GM12875 (cell line): ENCODE measurements around the gene SLIT3.

Source experiments
- H3K4me3 ChIP-seq: one replicate; pipeline ENCODE4 v1.5.1; 2011; ENCODE audit warnings: low read depth, low read length, control low read depth
- TF ChIP-seq, protein P1 (sequence below): IDR thresholded peaks from 2 replicates; pipeline ENCODE4 v1.5.1; 2011; ENCODE audit warnings: low read depth, mild to moderate bottlenecking, control low read depth, inconsistent platforms, low read length, moderate library complexity, borderline replicate concordance; ENCODE audit not compliant: insufficient read depth

Gene SLIT3

DNA sequence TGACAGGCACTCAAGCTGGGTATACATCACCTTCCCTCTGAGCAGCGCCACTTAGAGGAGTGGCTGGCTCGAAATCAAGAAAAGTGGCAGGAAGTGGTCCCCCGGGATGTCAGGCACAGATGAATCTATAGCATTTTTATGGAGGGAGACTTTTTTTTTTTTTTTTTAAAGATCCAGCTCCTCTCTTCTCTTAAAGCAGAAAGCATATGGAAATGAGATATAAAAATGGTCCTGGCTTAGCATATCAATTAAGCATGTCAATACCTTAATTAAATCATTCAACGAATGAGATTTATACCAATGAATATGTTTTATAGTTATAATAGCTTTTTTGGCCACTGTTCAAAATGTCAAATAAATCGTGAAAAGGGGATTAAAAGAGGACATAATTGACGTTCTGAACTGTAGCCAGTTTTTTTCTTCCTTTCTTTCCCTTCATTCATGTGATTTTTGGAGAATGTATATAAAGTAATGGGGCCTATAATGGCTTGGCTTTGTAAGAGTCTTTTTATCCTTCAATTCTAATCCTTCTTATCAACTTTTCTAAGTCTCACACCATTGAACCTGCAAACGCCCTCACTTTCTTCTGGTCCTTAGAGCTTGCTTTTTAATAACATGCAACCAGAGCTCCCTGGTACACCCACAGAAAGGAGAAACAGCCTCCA is 402.6 kb downstream of the SLIT3 start:
- no peak overlapping the region for H3K4me3 ChIP-seq
- TF ChIP-seq, protein P1, sequence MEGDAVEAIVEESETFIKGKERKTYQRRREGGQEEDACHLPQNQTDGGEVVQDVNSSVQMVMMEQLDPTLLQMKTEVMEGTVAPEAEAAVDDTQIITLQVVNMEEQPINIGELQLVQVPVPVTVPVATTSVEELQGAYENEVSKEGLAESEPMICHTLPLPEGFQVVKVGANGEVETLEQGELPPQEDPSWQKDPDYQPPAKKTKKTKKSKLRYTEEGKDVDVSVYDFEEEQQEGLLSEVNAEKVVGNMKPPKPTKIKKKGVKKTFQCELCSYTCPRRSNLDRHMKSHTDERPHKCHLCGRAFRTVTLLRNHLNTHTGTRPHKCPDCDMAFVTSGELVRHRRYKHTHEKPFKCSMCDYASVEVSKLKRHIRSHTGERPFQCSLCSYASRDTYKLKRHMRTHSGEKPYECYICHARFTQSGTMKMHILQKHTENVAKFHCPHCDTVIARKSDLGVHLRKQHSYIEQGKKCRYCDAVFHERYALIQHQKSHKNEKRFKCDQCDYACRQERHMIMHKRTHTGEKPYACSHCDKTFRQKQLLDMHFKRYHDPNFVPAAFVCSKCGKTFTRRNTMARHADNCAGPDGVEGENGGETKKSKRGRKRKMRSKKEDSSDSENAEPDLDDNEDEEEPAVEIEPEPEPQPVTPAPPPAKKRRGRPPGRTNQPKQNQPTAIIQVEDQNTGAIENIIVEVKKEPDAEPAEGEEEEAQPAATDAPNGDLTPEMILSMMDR: no peak

DNA sequence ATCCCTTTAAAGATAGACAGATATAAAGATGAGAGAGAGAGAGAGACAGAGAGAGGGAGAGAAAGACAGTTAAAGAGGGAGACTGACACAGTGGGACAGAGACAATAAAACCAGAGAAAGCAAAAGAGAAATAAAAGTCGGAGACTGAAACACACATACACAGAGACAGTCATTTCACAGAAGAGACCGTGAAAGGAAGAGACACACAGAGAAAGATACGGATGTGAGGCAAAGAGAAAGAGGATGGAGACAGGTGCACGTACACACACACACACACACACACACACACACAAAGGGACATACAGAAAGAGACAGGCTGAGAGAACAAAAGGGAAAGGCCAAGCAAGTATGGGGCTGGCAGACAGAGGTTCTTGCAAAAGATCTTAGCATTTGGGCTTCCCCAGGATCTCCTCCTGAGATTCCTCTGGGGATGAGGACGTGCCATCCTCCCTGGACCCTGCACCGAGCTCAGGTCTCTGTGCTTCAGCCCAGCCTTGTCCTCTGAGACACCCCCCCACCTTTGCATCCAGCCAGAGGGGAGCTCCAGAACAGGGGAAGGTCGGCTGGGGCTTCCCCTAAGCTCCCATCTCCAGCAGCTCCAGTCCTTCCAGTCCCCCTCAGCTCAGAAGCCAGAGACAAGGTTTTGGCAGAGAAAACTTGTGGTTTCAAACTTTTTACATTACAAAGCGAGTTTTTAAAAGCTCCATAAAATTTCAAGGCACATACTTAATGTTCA is 403.4 kb downstream of the SLIT3 start:
- no peak overlapping the region for H3K4me3 ChIP-seq
- TF ChIP-seq, protein P1: no peak

DNA sequence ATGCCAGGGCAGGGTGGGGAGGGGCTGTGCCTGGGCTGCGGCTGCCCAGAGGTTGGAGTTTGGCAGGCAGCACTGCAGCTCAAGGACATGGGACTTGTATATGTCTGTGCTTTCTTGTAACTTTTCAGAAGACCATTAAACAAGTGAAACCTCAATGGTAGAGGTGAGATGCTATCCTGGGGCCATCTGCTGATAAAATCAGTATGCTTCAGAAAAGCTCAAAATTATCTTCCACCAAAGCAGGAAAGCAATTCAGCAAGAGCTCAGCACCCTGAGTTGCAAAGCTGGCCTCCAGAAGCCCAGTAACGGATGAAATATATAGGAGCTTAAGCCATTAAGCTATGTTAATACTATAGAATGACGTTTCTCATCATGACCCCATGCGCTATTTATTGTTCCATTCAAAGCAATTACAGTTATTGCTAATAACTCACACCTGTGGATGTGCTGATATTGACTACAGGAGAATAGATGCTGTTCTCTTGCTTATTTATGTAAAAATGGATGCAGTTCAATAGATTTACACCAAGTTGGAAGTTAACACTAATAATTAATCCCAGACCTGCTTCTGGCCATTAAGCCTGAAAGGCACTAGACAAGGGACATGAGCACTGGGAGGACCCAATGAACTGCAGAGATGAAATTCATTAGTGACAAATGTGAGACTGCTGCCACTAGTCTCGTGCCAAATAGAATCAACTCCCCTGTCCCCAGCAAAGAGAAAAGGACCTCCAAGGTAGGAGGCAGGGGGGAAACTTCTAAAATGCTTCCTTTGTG is 405.5 kb downstream of the SLIT3 start:
- no peak overlapping the region for H3K4me3 ChIP-seq
- TF ChIP-seq, protein P1: no peak

DNA sequence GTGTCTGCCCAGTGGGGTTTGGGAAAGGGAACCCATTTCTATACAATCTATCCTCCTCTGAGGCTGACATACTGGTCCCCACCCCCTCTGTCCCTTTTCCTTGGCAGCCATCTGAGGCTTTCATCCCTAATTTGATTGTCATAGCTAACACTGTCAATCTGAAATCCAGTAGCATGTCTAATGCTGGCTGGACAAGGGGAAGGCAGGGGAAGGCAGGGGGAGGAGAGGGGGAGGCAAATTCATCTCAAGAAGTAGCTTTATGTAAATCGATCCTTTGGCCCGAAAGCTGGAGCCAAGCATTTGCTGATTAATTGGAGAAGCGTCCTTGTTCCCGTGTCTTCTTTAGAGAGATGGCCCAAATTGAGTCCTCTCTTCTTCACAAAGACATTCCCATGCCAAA is 407.7 kb downstream of the SLIT3 start:
- H3K4me3 ChIP-seq: no peak overlapping the region
- TF ChIP-seq, protein P1: no peak

DNA sequence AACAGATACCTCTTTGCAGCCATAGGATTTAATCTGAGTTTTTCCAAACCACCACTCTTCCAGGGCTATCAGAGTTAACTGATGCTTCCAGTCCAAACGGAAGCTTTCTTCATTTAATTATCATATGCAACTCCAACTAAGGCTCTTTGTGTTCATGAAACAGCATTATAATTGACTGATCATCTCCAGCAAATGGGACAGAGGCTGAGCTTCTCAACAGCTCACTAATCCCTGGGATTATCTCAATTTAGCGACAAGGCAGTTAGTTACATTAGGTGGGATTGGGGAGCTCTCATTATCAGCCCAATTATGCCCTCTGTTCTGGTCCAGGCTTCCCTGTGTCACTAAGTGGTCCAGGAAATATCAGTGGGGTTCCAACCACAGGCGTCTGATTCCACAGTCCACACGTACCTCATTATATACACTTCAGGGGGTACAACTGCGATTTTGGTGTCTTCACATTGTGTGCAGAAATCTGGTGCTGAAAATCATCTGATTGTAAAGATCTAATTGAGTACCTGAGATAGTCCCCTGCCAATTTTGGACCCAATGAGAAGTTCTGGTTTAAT is 408.2 kb downstream of the SLIT3 start:
- TF ChIP-seq, protein P1: no peak
- no peak overlapping the region for H3K4me3 ChIP-seq

DNA sequence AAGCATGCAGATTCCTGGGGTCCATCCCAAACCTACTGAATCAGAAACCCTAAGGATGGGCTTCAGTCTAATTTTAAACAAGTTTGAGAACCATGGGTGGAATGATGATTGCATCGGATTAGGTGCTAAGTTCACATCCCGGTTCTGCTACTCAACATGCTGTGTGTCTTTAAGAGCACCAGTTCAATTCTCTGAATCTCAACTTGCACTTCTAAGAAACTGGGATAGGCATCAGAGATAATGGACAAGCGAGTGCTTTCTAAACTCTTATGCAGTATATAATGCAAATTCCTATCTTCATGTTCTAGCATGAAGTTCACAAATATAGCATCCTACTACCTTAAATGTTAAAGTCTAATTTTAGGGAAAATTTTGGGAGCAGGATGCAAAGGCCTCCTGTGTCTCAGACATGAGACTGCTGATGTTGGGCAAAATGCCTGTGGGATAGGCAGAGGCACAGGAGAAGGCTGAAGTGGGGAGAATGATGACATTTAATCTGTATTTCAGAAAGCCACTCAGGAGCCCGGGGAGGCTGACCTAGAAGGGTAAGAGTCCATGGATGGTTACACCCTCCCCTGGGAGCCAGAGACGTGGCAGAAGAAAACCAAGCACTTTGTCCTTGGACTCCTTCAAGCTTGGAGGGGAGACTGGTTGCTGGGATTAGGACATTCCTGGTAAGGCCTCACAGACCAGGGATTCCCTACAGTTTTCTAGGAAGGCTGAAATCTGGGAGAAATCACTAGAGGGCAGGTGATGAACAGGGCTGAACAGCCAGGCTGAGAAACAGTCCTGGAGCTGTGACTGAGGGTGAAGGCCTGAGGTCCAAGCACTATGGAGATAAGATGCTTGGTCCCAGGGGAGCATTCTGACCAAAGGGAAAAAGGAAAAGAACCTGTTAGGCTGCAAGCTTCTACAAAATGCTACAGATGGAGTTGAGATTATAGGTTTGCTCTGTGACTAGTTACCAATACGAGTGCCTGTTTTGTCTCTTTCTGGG is 409.8 kb downstream of the SLIT3 start:
- TF ChIP-seq, protein P1: no peak
- no peak overlapping the region for H3K4me3 ChIP-seq
